Suprapubic skin (tissue), 4 donors: ENCODE data around the gene SND1.

Experiments
- EP300 ChIP-seq: sonication (generic); formaldehyde crosslinking; IDR thresholded peaks from one replicate; pipeline ENCODE4 v1.6.1; 2017; ENCODE audit warnings: antibody characterized with exemption
- POLR2A ChIP-seq, 2 donors: fragments of 450-650 bp; IDR thresholded peaks; one replicate each; pipeline ENCODE4 v1.6.1; 2017; ENCODE audit warnings: antibody characterized with exemption in 2 of 2, mild to moderate bottlenecking in 2 of 2, moderate library complexity in 2 of 2
- POLR2AphosphoS5 ChIP-seq, 3 donors: sonication (generic); formaldehyde crosslinking; IDR thresholded peaks; one replicate each; pipeline ENCODE4 v1.6.1; 2017; ENCODE audit warnings: antibody characterized with exemption in 3 of 3
- TF ChIP-seq, protein P1 (sequence below), 2 donors: fragments of 200-600 bp in 1 of 2; fragments of 450-650 bp in 1 of 2; sonication (generic) in 1 of 2; IDR thresholded peaks; one replicate each; pipeline ENCODE4 v1.5.1; 2016 to 2019; ENCODE audit warnings: antibody characterized with exemption in 2 of 2, mild to moderate bottlenecking in 1 of 2, moderate library complexity in 1 of 2

DNA sequence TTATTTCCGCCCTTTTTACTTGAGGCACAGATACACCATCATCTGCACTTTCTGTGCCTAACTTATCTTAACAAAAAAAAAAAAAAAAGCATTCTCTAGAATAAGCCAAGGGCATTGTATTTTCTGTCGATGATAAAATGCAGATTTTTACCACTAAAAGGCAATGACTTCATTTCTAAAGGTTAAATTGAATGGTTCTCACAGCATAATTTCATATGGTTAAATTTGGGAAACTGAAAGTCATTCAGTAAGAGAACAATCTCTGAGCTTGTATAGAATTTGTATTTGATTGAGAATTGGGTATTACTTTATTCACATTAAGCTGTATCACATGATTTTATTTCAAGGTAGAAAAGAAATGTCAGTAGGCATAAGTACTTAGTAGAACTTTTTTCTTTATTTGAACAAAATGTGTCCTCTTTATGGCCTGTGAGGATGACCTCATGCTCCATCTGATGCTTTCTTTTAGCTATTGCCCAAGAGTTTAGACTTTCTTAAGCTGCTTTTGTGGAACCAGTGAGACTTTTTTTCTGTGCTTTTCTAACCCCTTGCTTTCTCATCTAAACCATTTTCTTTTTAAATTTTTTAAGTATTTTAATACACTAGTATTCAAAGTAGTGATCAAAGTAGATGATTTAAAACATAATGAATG, 268.9 kb downstream of the SND1 start:
- TF ChIP-seq, protein P1, sequence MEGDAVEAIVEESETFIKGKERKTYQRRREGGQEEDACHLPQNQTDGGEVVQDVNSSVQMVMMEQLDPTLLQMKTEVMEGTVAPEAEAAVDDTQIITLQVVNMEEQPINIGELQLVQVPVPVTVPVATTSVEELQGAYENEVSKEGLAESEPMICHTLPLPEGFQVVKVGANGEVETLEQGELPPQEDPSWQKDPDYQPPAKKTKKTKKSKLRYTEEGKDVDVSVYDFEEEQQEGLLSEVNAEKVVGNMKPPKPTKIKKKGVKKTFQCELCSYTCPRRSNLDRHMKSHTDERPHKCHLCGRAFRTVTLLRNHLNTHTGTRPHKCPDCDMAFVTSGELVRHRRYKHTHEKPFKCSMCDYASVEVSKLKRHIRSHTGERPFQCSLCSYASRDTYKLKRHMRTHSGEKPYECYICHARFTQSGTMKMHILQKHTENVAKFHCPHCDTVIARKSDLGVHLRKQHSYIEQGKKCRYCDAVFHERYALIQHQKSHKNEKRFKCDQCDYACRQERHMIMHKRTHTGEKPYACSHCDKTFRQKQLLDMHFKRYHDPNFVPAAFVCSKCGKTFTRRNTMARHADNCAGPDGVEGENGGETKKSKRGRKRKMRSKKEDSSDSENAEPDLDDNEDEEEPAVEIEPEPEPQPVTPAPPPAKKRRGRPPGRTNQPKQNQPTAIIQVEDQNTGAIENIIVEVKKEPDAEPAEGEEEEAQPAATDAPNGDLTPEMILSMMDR (IDR thresholded peaks at IDR 0.05), result no peak
- no peak for TF ChIP-seq EP300
- TF ChIP-seq POLR2A (IDR thresholded peaks at IDR 0.05), result no peak
- TF ChIP-seq POLR2AphosphoS5 (IDR thresholded peaks at IDR 0.05), result no peak
